Mesendoderm (in vitro differentiated cells): ENCODE data around the gene NCK2.

Experiments
- DNase-seq: peaks from one replicate; pipeline ENCODE4 v3.0.0; 2013
- H2AK5ac ChIP-seq: 2 replicates; pipeline ENCODE4 v1.6.1; 2013; ENCODE audit warnings: low read length, inconsistent platforms
- H2BK120ac ChIP-seq: 2 replicates; pipeline ENCODE4 v1.6.1; 2013; ENCODE audit warnings: low read depth, mild to moderate bottlenecking, low read length, moderate library complexity, mixed read lengths
- H2BK15ac ChIP-seq: replicated peaks from 2 replicates; pipeline ENCODE4 v1.6.1; 2013; ENCODE audit warnings: low read depth, mild to moderate bottlenecking, moderate library complexity
- H2BK5ac ChIP-seq: 2 replicates; pipeline ENCODE4 v1.6.1; 2013; ENCODE audit warnings: low read length, inconsistent platforms
- H3K18ac ChIP-seq: 2 replicates; pipeline ENCODE4 v1.6.1; 2013; ENCODE audit warnings: mild to moderate bottlenecking, low read length, mixed read lengths
- H3K23ac ChIP-seq: one replicate; pipeline ENCODE4 v1.6.1; 2013; ENCODE audit warnings: low read length
- H3K27ac ChIP-seq: 2 replicates; pipeline ENCODE4 v1.5.1; 2013; ENCODE audit warnings: low read depth, mild to moderate bottlenecking, inconsistent platforms, low read length, moderate library complexity
- H3K27me3 ChIP-seq: 2 replicates; pipeline ENCODE4 v1.6.1; 2013; ENCODE audit warnings: low read length, control low read depth, mild to moderate bottlenecking, inconsistent platforms; ENCODE audit not compliant: insufficient read depth, poor library complexity
- H3K36me3 ChIP-seq: 2 replicates; pipeline ENCODE4 v1.6.1; 2013; ENCODE audit warnings: low read length, inconsistent platforms; ENCODE audit not compliant: control insufficient read depth, insufficient read depth
- H3K4ac ChIP-seq: one replicate; pipeline ENCODE4 v1.6.1; 2013; ENCODE audit warnings: low read depth, mild to moderate bottlenecking, low read length, moderate library complexity
- H3K4me1 ChIP-seq: 2 replicates; pipeline ENCODE4 v1.6.1; 2013; ENCODE audit warnings: low read depth, low read length, inconsistent platforms; ENCODE audit not compliant: control insufficient read depth
- H3K4me2 ChIP-seq: 2 replicates; pipeline ENCODE4 v1.6.1; 2013; ENCODE audit warnings: low read length
- H3K4me3 ChIP-seq: 2 replicates; pipeline ENCODE4 v1.5.1; 2013; ENCODE audit warnings: mild to moderate bottlenecking, low read length
- H3K56ac ChIP-seq: one replicate; pipeline ENCODE4 v1.6.1; 2013; ENCODE audit warnings: low read length
- H3K79me1 ChIP-seq: 2 replicates; pipeline ENCODE4 v1.6.1; 2013; ENCODE audit warnings: low read length, inconsistent platforms
- H3K79me2 ChIP-seq: 2 replicates; pipeline ENCODE4 v1.6.1; 2013; ENCODE audit warnings: mild to moderate bottlenecking, low read length; ENCODE audit not compliant: control insufficient read depth, insufficient read depth
- H3K9ac ChIP-seq: 2 replicates; pipeline ENCODE4 v1.6.1; 2013; ENCODE audit warnings: low read length, inconsistent platforms
- H4K5ac ChIP-seq: one replicate; pipeline ENCODE4 v1.6.1; 2013; ENCODE audit warnings: low read length
- H4K8ac ChIP-seq: one replicate; pipeline ENCODE4 v1.6.1; 2013; ENCODE audit warnings: low read depth, mild to moderate bottlenecking, control low read depth, low read length, moderate library complexity
- WGBS: extraction: QIAGEN DNeasy Blood & Tissue Kit; methylation state at CpG from one replicate; pipeline ENCODE4 v1.1.7; 2013; ENCODE audit warnings: low lambda C conversion rate, missing lambda C conversion rate; ENCODE audit not compliant: insufficient coverage; ENCODE audit errors: extremely low coverage; 5-methylcytosine and 5-hydroxymethylcytosine counted together

Gene NCK2

GRCh38 chr2:105841551-105841950 is 96.8 kb downstream of the NCK2 start:
- whole genome bisulfite sequencing = no CpG with 5 or more reads among the region's 2 CpGs
- H3K79me1 ChIP-seq = peaks cover 14% of the 10 kb centered on the region
- peaks cover 36% of the 10 kb centered on the region for H3K4me1 ChIP-seq
- H4K5ac ChIP-seq = no peak overlapping the region
- peak overlapping the region; percentile 58 for H2BK5ac ChIP-seq
- peak overlapping the region; percentile 28 for H3K4ac ChIP-seq
- no peak overlapping the region for H3K4me2 ChIP-seq
- H3K23ac ChIP-seq = no peak overlapping the region
- H2BK15ac ChIP-seq = no peak overlapping the region
- peak; percentile 66 for DNase-seq
- H3K36me3 ChIP-seq = no peaks in the 10 kb centered on the region
- peak overlapping the region; percentile 33 for H3K27ac ChIP-seq
- H3K18ac ChIP-seq = peak overlapping the region; percentile 82
- H2BK120ac ChIP-seq = no peak overlapping the region
- peak overlapping the region; percentile 15 for H3K56ac ChIP-seq
- H3K27me3 ChIP-seq = no peaks in the 10 kb centered on the region
- H3K4me3 ChIP-seq = no peak overlapping the region
- no peak overlapping the region for H2AK5ac ChIP-seq
- peaks cover 26% of the 10 kb centered on the region for H3K79me2 ChIP-seq
- H4K8ac ChIP-seq = no peak overlapping the region
- H3K9ac ChIP-seq = no peak overlapping the region

- Histone ChIP-seq H3K27me3 (no peaks in the 10 kb centered on the region), H3K4me2 (no peak overlapping the region), H3K36me3 (no peaks in the 10 kb centered on the region), H3K79me2 (peaks cover 18% of the 10 kb centered on the region), H3K79me1 (peaks cover 15% of the 10 kb centered on the region), H3K56ac (no peak overlapping the region), H2BK15ac (no peak overlapping the region), H3K18ac (peak overlapping the region; percentile 11), H3K4me1 (peaks cover 36% of the 10 kb centered on the region), H4K5ac (no peak overlapping the region), H3K23ac (no peak overlapping the region), H2BK120ac (no peak overlapping the region), H2AK5ac (no peak overlapping the region), H4K8ac (no peak overlapping the region), H3K27ac (no peak overlapping the region), H3K4ac (no peak overlapping the region), H2BK5ac (no peak overlapping the region), H3K9ac (no peak overlapping the region), H3K4me3 (no peak overlapping the region)
- WGBS = no CpG with 5 or more reads among the region's 4 CpGs
- peak; percentile 34 for DNase-seq
These were observed 97.8 kb downstream of the NCK2 start for GRCh38 chr2:105842555-105842954.

- no peaks in the 10 kb centered on the region for H3K27me3 ChIP-seq
These were observed 99.0 kb downstream of the NCK2 start for GRCh38 chr2:105843476-105844374.

GRCh38 chr2:105845976-105846375 is 101.3 kb downstream of the NCK2 start:
- DNase-seq = no peak
- Histone ChIP-seq H2BK120ac (no peak overlapping the region), H4K8ac (no peak overlapping the region), H3K36me3 (no peaks in the 10 kb centered on the region), H2AK5ac (no peak overlapping the region), H2BK5ac (no peak overlapping the region), H3K4ac (no peak overlapping the region), H3K4me1 (peaks cover 17% of the 10 kb centered on the region), H3K4me3 (no peak overlapping the region), H3K23ac (no peak overlapping the region), H3K9ac (no peak overlapping the region), H3K18ac (no peak overlapping the region), H3K27me3 (no peaks in the 10 kb centered on the region), H3K27ac (no peak overlapping the region), H3K4me2 (no peak overlapping the region), H3K79me1 (peaks cover 15% of the 10 kb centered on the region), H4K5ac (no peak overlapping the region), H3K79me2 (peaks cover 18% of the 10 kb centered on the region), H3K56ac (no peak overlapping the region), H2BK15ac (no peak overlapping the region)
- WGBS = no CpG with 5 or more reads among the region's 3 CpGs

More at GRCh38 chr2:105843476-105844374, 99.0 kb downstream of the NCK2 start:
- H3K9ac ChIP-seq = no peak overlapping the region
- WGBS = no CpG with 5 or more reads among the region's 12 CpGs
- H4K5ac ChIP-seq = no peak overlapping the region
- no peak overlapping the region for H3K4ac ChIP-seq
- H3K79me1 ChIP-seq = peaks cover 16% of the 10 kb centered on the region
- no peak overlapping the region for H3K4me3 ChIP-seq
- no peak overlapping the region for H3K23ac ChIP-seq
- H3K4me1 ChIP-seq = peaks cover 33% of the 10 kb centered on the region
- H2BK5ac ChIP-seq = no peak overlapping the region
- H2AK5ac ChIP-seq = no peak overlapping the region
- no peak overlapping the region for H2BK120ac ChIP-seq
- no peak overlapping the region for H3K27ac ChIP-seq
- H3K4me2 ChIP-seq = no peak overlapping the region
- peak; percentile 96 for DNase-seq
- no peaks in the 10 kb centered on the region for H3K36me3 ChIP-seq
- no peak overlapping the region for H4K8ac ChIP-seq
- H3K79me2 ChIP-seq = peaks cover 16% of the 10 kb centered on the region
- no peak overlapping the region for H3K56ac ChIP-seq
- H3K18ac ChIP-seq = peak overlapping the region; percentile 16
- H2BK15ac ChIP-seq = no peak overlapping the region

GRCh38 chr2:105847056-105847455 is 102.3 kb downstream of the NCK2 start:
- WGBS = no CpG with 5 or more reads among the region's 2 CpGs
- H3K4me3 ChIP-seq = no peak overlapping the region
- no peaks in the 10 kb centered on the region for H3K36me3 ChIP-seq
- no peak overlapping the region for H3K4ac ChIP-seq
- no peaks in the 10 kb centered on the region for H3K27me3 ChIP-seq
- no peak overlapping the region for H2BK120ac ChIP-seq
- no peak overlapping the region for H3K27ac ChIP-seq
- H2AK5ac ChIP-seq = no peak overlapping the region
- H3K9ac ChIP-seq = no peak overlapping the region
- no peak overlapping the region for H4K8ac ChIP-seq
- DNase-seq = no peak
- peaks cover 18% of the 10 kb centered on the region for H3K79me1 ChIP-seq
- H3K4me1 ChIP-seq = peaks cover 10% of the 10 kb centered on the region
- H2BK15ac ChIP-seq = no peak overlapping the region
- peaks cover 25% of the 10 kb centered on the region for H3K79me2 ChIP-seq
- no peak overlapping the region for H3K18ac ChIP-seq
- H3K23ac ChIP-seq = no peak overlapping the region
- no peak overlapping the region for H4K5ac ChIP-seq
- no peak overlapping the region for H2BK5ac ChIP-seq
- no peak overlapping the region for H3K56ac ChIP-seq
- H3K4me2 ChIP-seq = no peak overlapping the region
